ENCODE measurements around the gene NELFCD.

NELFCD gene

DNA sequence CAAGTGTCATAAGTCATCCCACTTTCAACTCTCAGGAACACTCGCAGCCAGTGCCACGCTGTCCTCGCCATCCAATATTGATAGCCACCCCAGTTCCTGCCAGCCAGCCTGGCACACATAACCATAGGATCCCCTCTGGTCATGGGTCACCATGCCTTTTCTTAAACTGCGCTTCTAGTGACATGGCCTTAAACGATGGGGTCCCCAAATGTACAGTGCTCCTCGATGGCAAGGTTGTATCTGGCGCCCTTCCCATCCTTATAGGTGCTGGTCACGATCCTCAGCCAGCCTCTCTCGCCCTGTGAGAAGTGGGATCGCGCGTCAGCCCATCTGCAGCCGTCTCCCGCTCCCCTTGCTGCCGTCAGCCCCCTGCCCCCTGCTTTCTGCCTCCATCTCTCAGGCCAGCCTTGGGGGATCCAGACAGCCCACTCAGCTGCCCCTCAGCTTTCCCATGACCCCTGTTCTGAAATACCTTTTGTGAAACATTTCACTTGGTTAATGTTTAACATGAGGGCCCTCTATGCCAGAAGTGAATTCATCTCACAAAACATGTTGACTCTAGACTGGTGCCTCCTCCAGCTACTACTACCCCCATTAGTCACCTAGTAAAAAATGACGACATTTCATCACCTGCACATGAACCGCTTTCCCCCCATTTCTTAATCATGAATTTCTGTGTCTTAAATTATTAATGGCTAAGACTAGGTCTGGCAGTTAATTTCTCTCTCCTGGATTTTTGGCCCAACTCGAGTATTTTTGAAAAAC is 14.6 kb downstream of the NELFCD start:
- H3K79me2 ChIP-seq = no peaks in the 10 kb centered on the region
- H3K9ac ChIP-seq = no peak overlapping the region
- H2AFZ ChIP-seq = no peak overlapping the region
- H3K4me2 ChIP-seq (ENCODE audit: low read length) = no peak overlapping the region
- TF ChIP-seq, protein P1, sequence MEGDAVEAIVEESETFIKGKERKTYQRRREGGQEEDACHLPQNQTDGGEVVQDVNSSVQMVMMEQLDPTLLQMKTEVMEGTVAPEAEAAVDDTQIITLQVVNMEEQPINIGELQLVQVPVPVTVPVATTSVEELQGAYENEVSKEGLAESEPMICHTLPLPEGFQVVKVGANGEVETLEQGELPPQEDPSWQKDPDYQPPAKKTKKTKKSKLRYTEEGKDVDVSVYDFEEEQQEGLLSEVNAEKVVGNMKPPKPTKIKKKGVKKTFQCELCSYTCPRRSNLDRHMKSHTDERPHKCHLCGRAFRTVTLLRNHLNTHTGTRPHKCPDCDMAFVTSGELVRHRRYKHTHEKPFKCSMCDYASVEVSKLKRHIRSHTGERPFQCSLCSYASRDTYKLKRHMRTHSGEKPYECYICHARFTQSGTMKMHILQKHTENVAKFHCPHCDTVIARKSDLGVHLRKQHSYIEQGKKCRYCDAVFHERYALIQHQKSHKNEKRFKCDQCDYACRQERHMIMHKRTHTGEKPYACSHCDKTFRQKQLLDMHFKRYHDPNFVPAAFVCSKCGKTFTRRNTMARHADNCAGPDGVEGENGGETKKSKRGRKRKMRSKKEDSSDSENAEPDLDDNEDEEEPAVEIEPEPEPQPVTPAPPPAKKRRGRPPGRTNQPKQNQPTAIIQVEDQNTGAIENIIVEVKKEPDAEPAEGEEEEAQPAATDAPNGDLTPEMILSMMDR (IDR thresholded peaks at IDR 0.05) = no peak
- peaks cover 8% of the 10 kb centered on the region for H3K4me1 ChIP-seq
- no peak overlapping the region for H3K4me3 ChIP-seq (ENCODE audit: low read depth, low read length)
- no peaks in the 10 kb centered on the region for H3K27me3 ChIP-seq (ENCODE audit: control insufficient read depth, insufficient read depth, low read length)
- no peak overlapping the region for H3K27ac ChIP-seq
- H3K9me3 ChIP-seq (ENCODE audit: control insufficient read depth, low read length) = no peaks in the 10 kb centered on the region
- no peaks in the 10 kb centered on the region for H3K36me3 ChIP-seq (ENCODE audit: control insufficient read depth, insufficient read depth, low read length)

DNA sequence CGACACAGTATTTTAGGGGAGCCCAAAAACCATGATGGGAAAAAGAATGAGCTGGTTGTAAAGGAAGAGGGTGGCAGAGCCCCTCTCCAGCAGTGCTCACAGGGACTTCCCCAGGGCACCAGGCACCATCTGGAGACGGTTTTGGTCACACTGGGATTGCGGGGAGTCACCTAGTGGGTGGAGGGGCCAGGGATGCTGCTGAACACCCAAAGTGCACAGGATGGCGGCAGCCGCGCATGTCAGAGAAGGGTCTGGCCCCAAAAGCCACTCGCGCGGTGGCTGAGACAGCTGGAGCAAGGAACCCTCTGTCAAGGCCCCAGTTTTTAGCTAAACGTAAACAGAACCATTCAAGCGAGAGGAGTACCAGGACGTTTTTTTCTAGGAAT is 15.2 kb downstream of the NELFCD start:
- H3K4me1 ChIP-seq = peaks cover 8% of the 10 kb centered on the region
- no peaks in the 10 kb centered on the region for H3K36me3 ChIP-seq (ENCODE audit: control insufficient read depth, insufficient read depth, low read length)
- no peak overlapping the region for H3K4me3 ChIP-seq (ENCODE audit: low read depth, low read length)
- no peak overlapping the region for H3K4me2 ChIP-seq (ENCODE audit: low read length)
- H3K27me3 ChIP-seq (ENCODE audit: control insufficient read depth, insufficient read depth, low read length) = no peaks in the 10 kb centered on the region
- no peaks in the 10 kb centered on the region for H3K79me2 ChIP-seq
- H3K27ac ChIP-seq = no peak overlapping the region
- no peak overlapping the region for H3K9ac ChIP-seq
- no peaks in the 10 kb centered on the region for H3K9me3 ChIP-seq (ENCODE audit: control insufficient read depth, low read length)
- TF ChIP-seq, protein P1 (IDR thresholded peaks at IDR 0.05) = no peak
- no peak overlapping the region for H2AFZ ChIP-seq

DNA sequence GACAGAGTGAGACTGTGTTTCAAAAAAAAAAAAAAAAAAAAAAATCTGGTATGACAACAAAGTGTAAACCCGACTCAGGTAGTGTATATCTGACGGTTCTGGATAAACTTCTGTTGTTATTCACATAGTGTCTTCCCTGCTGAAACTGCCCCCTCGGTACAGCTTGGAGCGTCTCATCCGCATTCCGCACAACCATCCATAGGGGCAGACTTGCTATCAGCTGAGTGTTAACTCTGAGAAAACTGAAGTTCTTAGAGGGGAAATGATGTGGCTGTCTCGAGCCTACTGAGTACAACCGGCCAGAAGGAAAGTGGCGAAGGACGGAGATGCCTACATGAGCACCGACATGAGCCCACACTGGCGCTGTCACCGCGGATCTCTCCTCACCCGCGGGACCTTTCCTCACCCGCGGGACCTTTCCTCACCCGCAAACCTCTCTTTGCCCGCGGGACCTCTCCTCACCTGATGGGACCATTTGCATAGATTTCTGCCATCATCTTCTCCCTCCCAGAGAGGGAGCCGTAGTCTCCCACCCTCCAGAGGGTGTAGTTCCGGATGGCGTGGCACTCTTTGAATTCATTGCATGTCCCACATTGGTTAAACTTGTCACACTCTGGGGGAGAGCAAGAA is 16.2 kb downstream of the NELFCD start:
- no peaks in the 10 kb centered on the region for H3K79me2 ChIP-seq
- H3K27ac ChIP-seq = no peak overlapping the region
- no peak overlapping the region for H3K4me3 ChIP-seq (ENCODE audit: low read depth, low read length)
- TF ChIP-seq, protein P1 (IDR thresholded peaks at IDR 0.05) = no peak
- H3K9me3 ChIP-seq (ENCODE audit: control insufficient read depth, low read length) = no peaks in the 10 kb centered on the region
- no peaks in the 10 kb centered on the region for H3K27me3 ChIP-seq (ENCODE audit: control insufficient read depth, insufficient read depth, low read length)
- peaks cover 8% of the 10 kb centered on the region for H3K4me1 ChIP-seq
- no peak overlapping the region for H2AFZ ChIP-seq
- no peak overlapping the region for H3K9ac ChIP-seq
- H3K4me2 ChIP-seq (ENCODE audit: low read length) = no peak overlapping the region
- H3K36me3 ChIP-seq (ENCODE audit: control insufficient read depth, insufficient read depth, low read length) = no peaks in the 10 kb centered on the region

DNA sequence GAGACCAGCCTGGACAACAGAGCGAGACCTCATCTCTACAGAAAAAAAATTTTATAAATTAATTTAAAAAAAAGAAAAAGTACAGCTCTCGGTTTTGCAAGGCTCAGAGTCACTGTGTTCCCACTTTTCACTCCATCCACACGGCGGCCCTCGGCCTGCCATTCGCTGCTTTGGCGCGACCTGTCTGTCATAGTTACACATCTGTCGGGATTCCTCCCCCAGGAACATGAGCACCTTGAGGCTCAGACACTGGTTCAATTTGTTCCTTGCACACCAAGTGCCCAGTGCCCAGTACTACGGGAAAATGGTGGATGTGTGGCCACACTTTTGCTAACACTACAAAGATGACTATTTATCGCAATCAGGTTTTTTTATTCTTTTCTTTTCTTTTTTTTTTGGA is 17.6 kb downstream of the NELFCD start:
- Histone ChIP-seq H3K27me3 (ENCODE audit: control insufficient read depth, insufficient read depth, low read length) (no peaks in the 10 kb centered on the region), H3K36me3 (ENCODE audit: control insufficient read depth, insufficient read depth, low read length) (no peaks in the 10 kb centered on the region), H3K9ac (no peak overlapping the region), H3K9me3 (ENCODE audit: control insufficient read depth, low read length) (no peaks in the 10 kb centered on the region), H3K4me3 (ENCODE audit: low read depth, low read length) (no peak overlapping the region), H3K4me2 (ENCODE audit: low read length) (no peak overlapping the region), H2AFZ (no peak overlapping the region), H3K27ac (no peak overlapping the region), H3K4me1 (peaks cover 2% of the 10 kb centered on the region), H3K79me2 (no peaks in the 10 kb centered on the region)
- TF ChIP-seq, protein P1 (IDR thresholded peaks at IDR 0.05) = no peak
